ENCODE measurements around the gene CD200R1L. TPM values are rescaled to one million over a fixed set of nuclear protein-coding genes. Genes with fewer than 3 reads are reported as not detected.

CD200R1L gene
- total RNA-seq, 1 experiment from 2014 or later = not detected

- Histone ChIP-seq H3K4ac (ENCODE audit: low read depth, low read length) (no peak overlapping the region), H3K4me1 (ENCODE audit: insufficient read depth, low read length) (no peaks in the 10 kb centered on the region), H3K4me2 (ENCODE audit: insufficient read depth, insufficient read length, low read length) (no peak overlapping the region), H4K91ac (ENCODE audit: insufficient read length, low read depth, low read length) (no peak overlapping the region), H4K20me1 (ENCODE audit: control insufficient read depth, insufficient read depth, insufficient read length) (no peaks in the 10 kb centered on the region), H3K27ac (ENCODE audit: insufficient read length, low read depth, low read length) (no peak overlapping the region), H3K79me2 (ENCODE audit: insufficient read depth, low read length) (no peaks in the 10 kb centered on the region), H2BK12ac (ENCODE audit: insufficient read length, low read depth, low read length) (no peak overlapping the region), H4K5ac (ENCODE audit: insufficient read length, low read depth, low read length) (no peak overlapping the region), H3K27me3 (ENCODE audit: insufficient read depth, low read length) (no peaks in the 10 kb centered on the region), H4K8ac (replicated peaks; ENCODE audit: insufficient read length, low read depth, low read length) (no peak overlapping the region), H2BK15ac (ENCODE audit: low read depth, low read length) (no peak overlapping the region), H3T11ph (ENCODE audit: low read length) (no peak overlapping the region), H2BK120ac (ENCODE audit: low read depth, low read length, poor library complexity, severe bottlenecking) (no peak overlapping the region), H3K18ac (ENCODE audit: insufficient read length, low read depth, low read length) (no peak overlapping the region), H2AFZ (ENCODE audit: low read length) (no peak overlapping the region), H3K23ac (ENCODE audit: insufficient read length, low read depth, low read length) (no peak overlapping the region), H3K14ac (ENCODE audit: insufficient read depth, low read length) (no peak overlapping the region), H3K79me1 (ENCODE audit: insufficient read depth, low read depth, low read length, poor library complexity, severe bottlenecking) (no peaks in the 10 kb centered on the region), H3K23me2 (ENCODE audit: insufficient read length, low read depth, low read length, poor library complexity, severe bottlenecking) (no peaks in the 10 kb centered on the region), H2AK5ac (ENCODE audit: insufficient read length, low read length) (no peak overlapping the region), H2BK20ac (ENCODE audit: low read depth, low read length, poor library complexity, severe bottlenecking) (no peak overlapping the region), H3K9ac (ENCODE audit: extremely low read depth, insufficient read length, low read length) (no peak overlapping the region), H3K9me3 (ENCODE audit: control insufficient read depth, low read depth, low read length) (no peaks in the 10 kb centered on the region), H3K56ac (ENCODE audit: insufficient read length, low read depth, low read length) (no peak overlapping the region), H2BK5ac (ENCODE audit: insufficient read length, low read length) (no peak overlapping the region)
- TF ChIP-seq CTCF (conservative IDR thresholded peaks at IDR 0.05) = no peak
- no peaks in the 10 kb centered on the region for H3K27me3 Mint-ChIP-seq (ENCODE audit: low read depth)
- WGBS (ENCODE audit: extremely low coverage, insufficient read length, low lambda C conversion rate) = no CpG with 5 or more reads among the region's 1 CpG
- no peaks in the 10 kb centered on the region; a peak in 2 of 7 replicates for H3K36me3 Mint-ChIP-seq (ENCODE audit: insufficient read depth in 1 of 3, low read depth in 3 of 3)
- DNase-seq = no peak
- peaks cover 3 to 4% of the 10 kb centered on the region in 2 experiments; a peak in 1 of 5 replicates for H3K9me3 Mint-ChIP-seq
- peaks cover 7 to 10% of the 10 kb centered on the region in 2 experiments for H3K4me1 Mint-ChIP-seq
- H3K4me3 Mint-ChIP-seq = no peak overlapping the region
- no peak overlapping the region for H3K27ac Mint-ChIP-seq
Observed at GRCh38 chr3:112818289-112818688, 28.4 kb downstream of the CD200R1L start.
